OCI-LY7 (cell line): ENCODE measurements around the gene DDN.

Source experiments
- EZH2phosphoT487 ChIP-seq: fragments of 200-600 bp; sonication (generic); IDR thresholded peaks from 2 replicates; pipeline ENCODE4 v1.6.1; 2018; ENCODE audit warnings: low read depth, borderline replicate concordance, mild to moderate bottlenecking, mixed run types, antibody characterized with exemption, low read length, moderate library complexity, mixed read lengths
- TF ChIP-seq, protein P1 (sequence below): fragments of 200-600 bp; sonication (generic); conservative IDR thresholded peaks from 2 replicates; pipeline ENCODE4 v1.5.1; 2014; ENCODE audit warnings: mild to moderate bottlenecking, antibody characterized with exemption, low read length, moderate library complexity, mixed read lengths

DNA sequence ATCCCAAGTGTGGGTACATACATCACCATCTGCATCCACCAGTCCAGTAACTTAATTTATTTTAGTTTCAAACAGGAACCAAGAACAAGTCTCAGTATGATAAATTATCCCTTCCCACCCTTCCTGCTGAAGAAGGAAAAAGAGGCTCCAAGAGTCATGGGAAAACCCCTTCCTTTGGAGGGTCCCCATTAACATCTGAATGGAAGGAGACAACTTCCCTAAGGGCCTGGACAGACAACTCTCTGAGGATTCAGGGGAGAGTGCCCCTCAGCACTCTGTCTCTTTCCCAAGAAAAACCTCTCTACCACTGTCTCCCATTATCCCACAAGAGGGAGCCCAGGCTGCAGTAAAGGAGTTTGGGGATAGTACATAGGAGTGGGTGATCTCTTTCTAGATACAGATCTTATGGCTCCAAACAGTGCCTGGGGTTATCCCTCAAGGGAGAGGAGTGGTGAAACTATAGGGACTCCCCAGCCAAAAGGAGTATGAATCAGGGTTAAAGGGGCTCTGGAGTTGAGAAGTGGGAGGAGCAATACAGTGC, 33.8 kb downstream of the DDN start:
- TF ChIP-seq, protein P1, sequence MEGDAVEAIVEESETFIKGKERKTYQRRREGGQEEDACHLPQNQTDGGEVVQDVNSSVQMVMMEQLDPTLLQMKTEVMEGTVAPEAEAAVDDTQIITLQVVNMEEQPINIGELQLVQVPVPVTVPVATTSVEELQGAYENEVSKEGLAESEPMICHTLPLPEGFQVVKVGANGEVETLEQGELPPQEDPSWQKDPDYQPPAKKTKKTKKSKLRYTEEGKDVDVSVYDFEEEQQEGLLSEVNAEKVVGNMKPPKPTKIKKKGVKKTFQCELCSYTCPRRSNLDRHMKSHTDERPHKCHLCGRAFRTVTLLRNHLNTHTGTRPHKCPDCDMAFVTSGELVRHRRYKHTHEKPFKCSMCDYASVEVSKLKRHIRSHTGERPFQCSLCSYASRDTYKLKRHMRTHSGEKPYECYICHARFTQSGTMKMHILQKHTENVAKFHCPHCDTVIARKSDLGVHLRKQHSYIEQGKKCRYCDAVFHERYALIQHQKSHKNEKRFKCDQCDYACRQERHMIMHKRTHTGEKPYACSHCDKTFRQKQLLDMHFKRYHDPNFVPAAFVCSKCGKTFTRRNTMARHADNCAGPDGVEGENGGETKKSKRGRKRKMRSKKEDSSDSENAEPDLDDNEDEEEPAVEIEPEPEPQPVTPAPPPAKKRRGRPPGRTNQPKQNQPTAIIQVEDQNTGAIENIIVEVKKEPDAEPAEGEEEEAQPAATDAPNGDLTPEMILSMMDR = no peak
- TF ChIP-seq EZH2phosphoT487 = no peak
